Glomerular visceral epithelial cell (primary cell): Measurements from ENCODE around the gene SYTL2.
"Not testable (repeated sequence)": the region's sequence is repeated elsewhere in the genome, so short reads cannot be mapped to it uniquely, and the experiment has no call there.

Source experiments
- DNase-seq: peaks from one replicate; pipeline ENCODE4 v3.0.0-alpha.2; 2016; ENCODE audit errors: extremely low spot score

SYTL2 gene

DNA sequence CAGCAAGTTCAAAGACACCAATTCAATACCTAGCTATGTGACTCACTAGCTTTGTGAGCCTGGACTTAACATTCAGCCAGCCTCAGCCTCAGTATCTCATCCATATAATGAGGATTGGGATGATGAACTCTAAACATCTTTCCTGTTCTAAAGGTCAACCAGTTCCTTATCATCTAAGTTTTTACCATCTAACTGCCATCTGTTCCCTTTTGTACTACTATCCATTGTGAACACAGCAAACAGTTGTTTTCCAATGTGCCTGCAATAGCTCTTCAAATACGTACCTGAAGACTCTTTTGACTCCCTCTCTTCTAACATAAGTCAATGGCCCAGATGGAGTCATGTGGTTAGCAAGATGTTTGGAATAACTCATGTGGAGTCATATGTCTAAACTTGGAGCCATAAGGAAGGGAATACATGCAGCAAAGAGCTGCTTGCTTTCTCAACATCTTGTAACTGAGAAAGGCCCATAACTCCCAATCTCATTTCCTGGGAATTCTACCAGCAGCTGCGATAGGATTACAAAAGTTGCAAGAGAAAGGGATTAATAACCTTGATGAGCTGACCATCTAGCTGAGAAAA is 19.4 kb downstream of the SYTL2 start:
- no peak for DNase-seq

DNA sequence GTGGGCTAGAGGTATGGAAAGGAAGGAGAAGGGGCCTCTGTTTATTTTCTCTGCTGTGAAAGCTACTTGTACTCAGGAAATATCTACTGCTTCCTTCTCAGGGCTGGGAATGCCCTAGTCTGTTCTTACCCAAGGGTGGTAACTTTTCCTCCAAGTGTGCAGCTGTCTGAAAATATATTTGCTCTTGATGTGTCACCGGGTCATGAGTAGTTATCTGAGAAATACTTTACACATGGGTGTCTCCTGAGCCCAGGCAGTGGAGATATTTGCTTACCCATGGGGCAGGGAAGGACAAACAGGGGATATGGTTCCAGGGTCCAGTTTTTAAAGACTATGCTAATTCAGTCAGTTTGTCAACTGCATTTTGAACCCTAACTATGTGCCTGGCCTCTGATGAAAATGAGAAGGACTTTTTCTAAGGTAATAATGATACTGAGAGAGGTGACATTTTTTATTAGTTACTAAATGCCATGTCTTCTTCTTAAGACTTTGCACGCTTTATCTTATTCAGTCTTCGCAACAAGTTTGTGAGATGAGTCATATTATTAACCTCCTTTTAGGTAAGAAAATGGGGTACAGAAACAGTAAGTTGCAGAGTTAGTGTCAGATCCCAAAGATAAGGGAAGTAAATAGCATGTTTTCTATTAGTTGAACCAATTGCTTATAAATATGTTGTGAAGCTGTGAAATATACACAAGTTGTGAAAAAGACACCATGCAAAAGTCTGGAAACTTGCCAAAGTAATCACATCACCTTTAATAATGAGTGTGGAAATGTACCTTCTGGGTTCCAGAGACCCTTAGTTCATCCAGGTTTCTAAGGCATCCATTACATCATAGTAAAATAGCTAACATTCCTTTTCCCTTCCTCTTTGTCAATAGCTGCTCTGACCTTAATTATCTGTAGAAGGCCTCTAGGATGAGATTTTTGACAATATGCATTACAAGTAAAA is 22.9 kb downstream of the SYTL2 start:
- DNase-seq, result peak; percentile 54

DNA sequence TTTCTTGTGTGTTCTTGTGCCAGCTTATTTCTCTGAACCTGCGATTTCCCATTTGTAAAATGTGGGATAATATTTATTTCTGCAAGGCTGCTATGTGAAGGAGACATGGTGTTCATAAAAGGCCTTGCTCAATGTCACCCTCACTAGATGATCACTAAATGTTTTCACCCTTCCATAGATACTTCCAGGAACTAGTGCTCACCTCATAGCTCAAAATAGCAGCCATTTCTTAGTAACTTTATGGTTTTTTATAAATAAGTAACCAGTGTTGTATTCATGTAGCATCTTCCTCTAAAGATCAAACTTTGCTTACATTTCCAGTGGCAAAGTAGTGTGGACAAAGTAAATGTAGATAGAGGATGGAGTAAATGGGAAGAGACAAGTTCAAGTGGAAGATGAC is 23.8 kb downstream of the SYTL2 start:
- no peak for DNase-seq

DNA sequence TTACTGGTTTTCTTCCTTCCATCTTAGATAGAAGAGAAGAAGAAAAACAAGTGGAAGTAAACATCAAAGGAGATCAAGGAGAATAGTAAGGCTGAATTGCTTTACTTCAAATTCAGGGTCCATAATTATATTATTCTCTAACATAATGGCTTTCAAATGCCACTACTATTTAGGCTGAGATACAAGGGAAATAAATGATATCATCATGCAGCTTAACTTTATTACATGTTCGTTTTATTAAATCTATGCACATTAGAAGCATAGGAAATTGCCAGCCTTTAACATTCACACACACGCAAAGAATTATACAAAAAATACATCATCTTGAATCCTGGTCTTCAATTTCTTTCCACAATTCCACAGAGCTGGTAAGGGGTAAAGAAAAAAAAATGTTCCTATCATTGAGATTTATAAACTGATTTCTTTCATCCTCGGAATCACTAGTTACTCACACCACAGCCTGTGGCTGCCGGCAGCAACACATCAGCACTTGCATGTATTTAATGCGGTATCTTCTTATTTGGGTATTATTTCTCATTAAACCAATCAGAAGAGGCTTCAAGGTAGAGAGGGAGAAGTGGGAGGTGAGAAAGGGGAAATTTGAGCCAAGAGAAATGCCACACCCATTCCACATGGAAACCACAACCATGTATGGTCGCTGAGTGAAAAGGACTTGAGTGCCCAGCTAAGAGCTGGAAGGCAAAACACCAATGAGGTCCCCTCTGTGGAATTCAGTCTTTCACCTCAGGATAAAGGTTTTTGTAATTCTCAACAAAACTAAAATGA is 26.3 kb downstream of the SYTL2 start:
- DNase-seq, result no peak

DNA sequence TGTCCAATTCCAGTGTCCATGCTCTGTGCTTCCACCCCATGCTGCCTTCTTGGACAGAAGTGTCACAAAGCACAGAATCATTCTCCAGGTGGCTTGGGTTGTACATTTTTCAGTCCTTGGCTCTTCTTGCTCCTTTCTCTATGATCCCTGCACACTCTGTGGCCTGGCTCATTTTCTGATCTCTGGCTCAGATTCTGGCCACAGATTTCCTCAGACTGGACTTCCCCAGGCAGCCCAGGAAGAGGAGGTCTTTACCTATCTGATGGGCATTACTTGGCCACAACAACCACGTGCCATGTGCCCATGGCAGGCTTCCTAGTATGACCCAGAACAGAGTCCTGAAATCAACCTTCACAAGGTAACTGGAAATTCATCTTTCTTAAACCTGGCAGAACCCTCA is 27.2 kb downstream of the SYTL2 start:
- peak; percentile 13 for DNase-seq

DNA sequence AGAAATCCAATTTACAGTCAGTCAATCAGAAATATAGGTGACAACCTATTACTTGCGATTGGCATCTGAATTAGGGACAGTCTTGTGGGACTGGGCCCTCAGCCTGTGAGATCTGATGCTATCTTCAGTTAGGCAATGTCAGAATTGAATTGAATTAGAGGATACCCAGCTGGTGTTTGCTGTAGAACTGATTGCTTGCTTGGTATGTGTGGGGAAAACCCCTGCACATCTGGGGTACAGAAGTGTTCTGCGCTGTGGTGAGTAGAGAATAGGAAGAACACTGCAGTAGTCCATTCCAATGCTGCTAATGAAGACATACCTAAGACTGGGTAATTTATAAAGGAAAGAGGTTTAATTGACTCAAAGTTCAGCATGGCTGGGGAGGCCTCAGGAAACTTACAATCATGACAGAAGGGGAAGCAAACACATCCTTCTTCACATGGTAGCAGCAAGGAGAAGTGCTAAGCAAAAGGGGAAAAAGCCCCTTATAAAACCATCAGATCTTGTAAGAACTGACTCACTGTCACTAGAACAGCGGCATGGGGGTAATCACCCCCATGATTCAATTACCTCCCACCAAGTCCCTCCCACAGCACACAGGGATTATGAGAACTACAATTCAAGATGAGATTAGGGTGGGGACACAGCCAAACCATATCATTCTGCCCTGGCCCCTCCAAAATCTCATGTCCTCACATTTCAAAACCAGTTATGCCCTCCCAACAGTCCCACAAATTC is 30.0 kb downstream of the SYTL2 start:
- not testable (repeated sequence) for DNase-seq

DNA sequence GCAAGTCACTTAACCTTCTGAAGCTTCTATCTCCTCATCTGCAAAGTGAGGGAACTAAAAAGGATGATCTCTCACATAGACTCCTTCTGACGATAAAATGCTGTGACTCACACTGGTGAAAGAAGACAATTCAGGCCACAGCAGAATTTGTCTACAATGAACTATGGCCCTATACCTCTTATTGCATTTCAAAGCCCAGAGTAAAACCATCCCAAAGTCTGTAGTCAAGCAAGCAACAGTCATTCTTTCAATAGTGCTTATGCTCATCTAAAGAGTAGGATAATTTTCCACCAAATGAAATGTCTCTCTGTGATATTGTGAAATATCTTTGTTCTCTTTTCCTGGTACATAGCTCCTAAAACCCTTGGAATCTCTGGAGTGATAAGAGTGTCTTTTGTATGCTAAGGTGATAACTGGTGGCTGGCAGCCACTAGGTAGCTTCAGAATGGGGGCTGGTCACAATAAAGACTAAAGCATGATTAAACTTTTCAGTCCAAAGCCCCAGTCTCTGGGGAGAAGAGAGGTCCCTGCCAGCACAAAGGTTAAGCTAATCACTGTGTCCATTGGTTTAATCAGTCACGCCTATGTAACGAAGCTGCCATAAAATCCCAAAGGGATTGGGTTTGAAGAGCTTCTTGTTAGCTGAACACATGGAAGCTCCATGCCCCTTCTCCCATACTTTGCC is 30.8 kb downstream of the SYTL2 start:
- DNase-seq, result no peak

DNA sequence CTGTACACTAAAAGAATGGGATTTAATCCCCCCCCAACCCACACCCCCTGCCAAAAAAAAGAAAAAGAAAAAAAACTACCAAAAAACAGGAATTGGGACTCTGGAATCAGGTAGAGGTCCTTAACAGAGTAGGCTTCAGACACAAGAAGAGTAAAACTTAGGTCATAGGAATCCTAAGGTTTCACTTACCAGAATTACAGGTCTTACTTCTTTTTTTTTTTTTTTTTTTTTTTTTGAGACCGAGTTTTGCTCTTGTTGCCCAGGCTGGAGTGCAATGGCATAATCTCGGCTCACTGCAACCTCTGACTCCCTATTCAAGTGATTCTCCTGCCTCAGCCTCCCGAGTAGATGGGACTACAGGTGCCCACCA is 33.4 kb downstream of the SYTL2 start:
- DNase-seq, result not testable (repeated sequence)

DNA sequence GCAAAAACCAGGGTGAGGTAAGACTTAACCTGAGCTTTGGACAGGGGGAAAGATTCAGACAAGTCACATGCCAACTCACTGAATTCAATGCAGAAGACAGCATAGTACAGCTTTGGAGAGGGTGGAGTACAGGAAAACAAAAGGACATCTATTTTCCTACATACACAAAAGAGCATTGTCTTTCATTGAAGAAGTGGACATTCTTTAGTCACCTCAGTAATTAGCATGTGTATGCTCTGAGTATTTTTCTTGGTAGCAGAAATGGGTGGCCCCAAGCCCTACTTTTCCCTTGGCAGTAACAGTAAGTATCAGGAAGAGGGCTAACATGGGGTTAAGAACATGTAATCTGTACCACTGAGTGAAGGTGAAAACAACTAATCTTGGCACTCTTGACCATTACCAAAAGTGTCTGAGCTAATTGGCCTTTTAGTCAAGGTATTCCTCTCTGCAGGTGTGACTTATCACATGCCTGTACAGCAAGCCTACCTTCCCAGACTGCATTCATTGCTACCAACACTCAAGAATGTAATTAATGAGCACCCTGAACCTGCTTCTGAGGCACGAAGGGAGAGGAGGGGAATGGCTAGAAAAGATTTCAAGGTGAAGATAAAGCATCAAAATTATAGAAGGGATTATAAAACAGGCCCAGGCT is 33.9 kb downstream of the SYTL2 start:
- DNase-seq, result no peak

DNA sequence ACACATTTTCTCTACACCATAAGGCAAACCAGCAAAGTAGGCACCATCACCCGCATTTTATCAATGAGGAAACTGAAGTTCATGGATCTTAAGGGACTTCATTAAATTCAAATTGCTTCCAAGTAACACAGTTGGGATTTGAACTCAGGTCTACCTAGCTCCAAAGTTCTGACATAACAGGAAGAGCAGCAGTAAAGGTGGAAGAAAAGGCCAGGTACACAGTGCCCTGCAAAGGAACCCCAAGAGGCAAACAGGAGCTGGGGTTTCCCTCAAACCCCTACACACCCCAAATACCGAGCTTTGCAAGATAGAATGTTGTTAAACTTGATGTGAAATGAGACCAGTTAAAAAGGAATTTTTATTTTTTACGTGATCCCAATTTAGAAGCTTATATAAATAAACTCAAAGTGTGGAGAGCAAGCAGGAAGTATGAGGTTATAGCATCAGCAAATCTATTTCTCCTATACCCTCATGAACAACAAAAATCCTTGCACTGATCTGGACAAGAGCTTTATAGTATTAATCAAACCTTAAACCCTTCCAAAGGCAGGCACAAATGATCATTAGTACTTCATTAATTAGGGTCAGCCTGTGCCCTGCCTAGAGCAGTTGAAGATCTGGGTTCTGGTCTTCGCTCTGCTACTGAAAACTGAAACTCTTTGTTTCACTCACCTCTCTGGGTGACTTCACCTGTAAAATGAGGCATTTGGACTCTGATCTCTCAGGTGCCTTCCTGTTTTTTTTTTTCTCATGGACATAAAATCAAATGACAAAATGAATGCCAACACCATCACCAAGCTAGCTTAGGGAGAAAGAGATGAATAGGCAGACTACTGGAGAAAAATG is 36.5 kb downstream of the SYTL2 start:
- DNase-seq, result no peak

DNA sequence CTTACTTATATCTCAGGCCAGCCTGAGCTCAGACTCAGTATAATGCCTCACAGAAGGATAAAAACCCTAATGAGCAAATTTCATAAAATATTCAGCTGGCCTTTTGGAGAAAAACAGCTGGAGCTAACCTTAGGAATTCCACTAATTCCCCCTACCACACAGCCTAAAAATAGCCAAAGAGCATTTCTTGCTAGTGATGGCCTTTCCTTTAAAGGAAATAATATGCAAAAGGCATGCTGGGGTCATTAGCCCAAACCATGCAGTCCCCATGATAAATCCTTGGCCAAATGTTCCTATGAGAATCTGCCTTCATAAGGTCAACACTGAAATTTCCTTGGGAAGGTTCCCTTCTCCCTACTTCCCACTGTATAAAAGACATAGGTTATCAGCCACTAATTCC is 38.2 kb downstream of the SYTL2 start:
- no peak for DNase-seq

DNA sequence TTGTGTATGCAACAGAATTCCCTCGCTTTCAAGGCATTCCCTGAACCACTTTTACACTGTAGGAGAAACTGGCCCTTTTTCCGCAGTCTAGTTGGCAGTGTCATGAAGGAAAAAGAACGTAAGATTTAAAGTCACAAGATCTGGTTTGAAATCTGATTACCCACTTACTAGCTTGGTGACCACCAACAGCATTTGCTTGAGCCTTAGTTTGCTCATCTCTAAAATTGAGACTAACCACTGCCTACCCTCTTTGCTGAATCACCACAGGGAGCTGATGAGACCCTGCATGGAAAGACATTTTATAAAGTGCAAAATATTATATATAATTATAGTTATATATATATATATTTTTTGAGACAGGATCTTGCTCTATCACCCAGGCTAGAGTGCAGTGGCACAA is 39.4 kb downstream of the SYTL2 start:
- no peak for DNase-seq

DNA sequence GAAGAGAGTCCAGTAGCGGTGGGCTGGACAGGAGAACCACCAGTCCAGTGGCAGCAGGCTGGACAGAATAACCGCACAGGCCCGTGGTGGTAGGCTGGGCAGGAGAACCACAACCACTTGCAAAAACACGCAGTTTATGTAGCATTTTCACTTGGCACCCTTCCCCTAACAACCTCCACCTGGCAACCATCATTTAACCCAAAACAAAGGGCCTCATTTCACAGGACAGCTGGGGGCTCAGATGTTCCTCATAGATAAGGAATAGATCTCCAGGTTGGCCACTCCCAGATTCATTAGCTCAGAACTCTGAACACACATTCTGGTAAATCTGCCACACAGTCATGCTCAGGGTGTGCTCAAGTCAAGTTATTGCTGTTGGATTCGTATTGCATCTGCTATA is 41.2 kb downstream of the SYTL2 start:
- DNase-seq, result no peak

DNA sequence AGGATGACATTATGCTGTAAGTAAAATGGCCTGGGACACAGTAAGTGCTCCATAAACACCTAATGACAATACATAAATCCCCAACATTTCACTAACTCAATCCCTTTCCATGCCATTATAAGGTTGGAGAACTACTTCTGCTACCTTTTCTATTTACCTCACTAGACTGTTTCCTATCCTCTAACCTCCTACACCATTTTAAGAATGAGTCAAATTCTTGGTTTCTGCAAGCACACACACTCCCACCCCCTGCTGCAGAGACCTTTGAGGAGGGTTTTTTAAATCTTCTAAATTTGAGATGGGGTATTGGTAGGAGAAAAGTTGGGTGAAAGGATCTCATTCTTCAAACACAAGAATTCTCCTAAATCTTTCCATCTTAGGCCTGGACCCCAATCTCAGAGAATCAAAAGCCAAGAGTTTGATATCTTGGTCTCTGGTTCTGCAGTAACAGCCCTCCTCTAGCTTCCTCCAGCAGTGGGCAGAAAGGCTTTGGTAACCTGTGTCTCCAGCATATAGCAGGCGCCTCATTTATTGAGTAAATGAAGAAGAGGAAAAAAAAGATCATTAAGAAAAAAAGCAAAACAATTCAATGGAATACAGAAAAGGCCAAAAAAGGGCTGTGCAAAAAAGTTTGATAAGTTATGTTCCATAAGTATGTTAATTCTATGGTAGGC is 42.3 kb downstream of the SYTL2 start:
- no peak for DNase-seq

DNA sequence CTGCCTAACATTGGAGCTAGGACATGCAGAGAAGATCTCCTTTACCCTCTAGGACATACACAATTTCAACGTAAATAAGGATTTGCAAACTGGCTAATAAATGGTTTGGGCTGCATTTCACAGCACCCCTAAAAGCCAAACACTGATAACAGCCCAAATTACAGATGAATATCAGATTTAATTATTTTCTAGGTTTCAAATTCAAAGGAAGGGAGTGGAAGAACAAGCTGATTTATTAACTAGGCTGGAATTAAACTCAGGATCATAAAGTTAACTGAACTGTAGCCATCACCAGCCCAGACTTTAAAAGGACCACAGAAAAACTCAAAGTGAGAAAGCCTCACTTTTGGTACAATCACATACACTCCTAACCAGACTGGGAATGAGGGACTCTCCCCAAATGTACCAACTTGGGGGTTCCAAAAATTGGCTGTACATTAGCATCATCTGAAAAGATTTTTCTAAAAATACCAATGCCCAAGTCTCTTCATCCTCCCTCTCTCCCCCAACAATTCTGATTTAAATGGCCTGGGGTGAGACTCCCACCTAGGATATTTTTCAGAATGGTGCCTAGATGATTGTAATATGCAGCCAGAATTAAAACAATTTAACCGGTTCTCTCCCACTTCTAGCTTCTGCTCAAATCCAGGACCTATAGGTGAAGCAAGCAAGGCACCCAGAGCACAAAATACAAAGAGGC is 43.5 kb downstream of the SYTL2 start:
- no peak for DNase-seq

DNA sequence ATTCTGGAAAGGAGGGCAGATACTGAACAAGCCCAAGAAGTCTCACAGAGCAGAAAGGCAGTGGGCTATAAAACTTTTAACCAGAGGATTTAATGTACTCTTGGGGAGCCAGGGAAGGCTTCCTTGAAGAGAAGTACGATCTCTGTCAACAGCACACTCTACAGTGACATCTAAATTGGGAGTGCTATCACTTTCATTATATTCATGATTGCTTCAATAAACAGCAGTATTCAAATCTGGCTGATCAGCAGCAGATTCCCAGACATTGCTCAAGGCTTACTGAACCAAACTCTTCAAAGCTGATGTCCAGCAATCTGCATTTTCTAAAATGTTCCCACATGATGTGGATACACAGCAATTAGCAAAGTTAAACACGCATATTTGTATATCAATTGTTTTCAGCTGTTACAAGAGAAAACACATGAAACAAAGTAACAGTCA is 44.2 kb downstream of the SYTL2 start:
- DNase-seq, result no peak

DNA sequence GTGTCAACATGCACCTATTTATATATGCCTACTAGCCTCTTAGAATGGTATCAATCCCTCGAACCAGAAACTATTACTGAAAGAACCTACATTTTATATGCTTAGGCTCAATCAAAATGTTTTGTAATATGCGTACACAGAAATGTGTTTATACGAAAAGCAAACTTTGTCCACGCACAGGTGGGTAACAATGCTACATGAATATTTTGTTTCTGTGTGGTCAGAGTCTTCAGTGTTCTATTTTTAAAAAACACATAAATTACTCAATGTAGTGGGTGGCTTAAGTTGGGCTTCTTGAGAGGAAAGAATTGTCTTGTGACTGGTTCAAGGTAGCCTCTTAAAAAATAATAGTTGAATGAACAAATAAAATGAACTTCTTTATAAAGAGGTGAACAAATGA is 46.1 kb downstream of the SYTL2 start:
- DNase-seq, result no peak

DNA sequence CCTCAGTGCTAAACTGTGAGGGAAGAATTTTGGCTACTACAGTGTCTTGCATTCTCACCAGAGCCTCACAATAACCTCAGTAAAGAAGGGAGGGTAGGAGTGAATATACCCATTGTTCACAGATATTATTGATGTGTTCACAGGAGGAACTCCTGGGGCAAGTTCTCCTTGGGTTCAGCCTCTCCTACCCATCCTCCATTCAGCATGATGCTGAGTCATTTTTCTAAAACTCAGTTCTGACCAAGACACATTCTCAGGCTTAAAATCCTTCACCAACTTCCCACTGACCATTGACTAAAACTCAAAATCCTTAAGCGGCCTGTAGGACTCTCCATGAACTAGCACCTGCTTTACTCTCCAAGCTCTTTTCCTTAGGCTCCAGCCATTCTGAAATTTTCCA is 48.7 kb downstream of the SYTL2 start:
- DNase-seq, result no peak

DNA sequence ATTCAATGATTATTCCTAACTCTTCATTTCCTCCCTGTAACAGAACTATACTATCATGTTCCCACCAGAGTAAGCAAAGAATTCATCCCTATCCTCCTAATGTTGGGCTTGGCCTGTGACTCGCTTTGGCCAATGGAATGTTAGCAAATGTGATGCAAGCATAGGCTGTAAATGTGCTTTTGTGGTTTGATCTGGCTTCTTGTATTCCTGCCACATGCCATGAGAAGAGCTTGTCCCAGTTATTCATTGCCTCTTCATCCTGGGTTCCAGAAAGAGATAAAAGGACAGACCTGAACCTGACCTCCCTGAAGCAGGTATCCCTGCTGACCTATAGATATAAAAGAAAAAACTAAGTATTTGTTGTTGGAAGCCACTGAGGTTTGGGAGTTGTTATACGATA is 51.0 kb downstream of the SYTL2 start:
- peak; percentile 60 for DNase-seq
